Astrocyte (in vitro differentiated cells and primary cell): ENCODE data around the gene RNF5. TPM values are rescaled to one million over a fixed set of nuclear protein-coding genes. Genes with fewer than 3 reads are reported as not detected.

Source experiments
- DNase-seq: peaks from one replicate; pipeline ENCODE4 v3.0.0-alpha.2; 2010; ENCODE audit warnings: low read depth
- FAIRE-seq: peaks from 2 replicates; lab custom pipeline; 2011; peaks lifted over from hg19 to GRCh38; lab: Jason Lieb, UNC
- H2AFZ ChIP-seq: 2 replicates; pipeline ENCODE4 v1.6.0; 2012; ENCODE audit warnings: low read depth, low read length, inconsistent platforms
- H3K27ac ChIP-seq: 2 replicates; pipeline ENCODE4 v1.5.1; 2011; ENCODE audit warnings: low read depth, low read length, inconsistent platforms
- H3K27me3 ChIP-seq: 2 replicates; pipeline ENCODE4 v1.6.0; 2011; ENCODE audit warnings: low read length, inconsistent platforms; ENCODE audit not compliant: insufficient read depth
- H3K36me3 ChIP-seq: 2 replicates; pipeline ENCODE4 v1.5.1; 2011; ENCODE audit warnings: low read length, inconsistent platforms; ENCODE audit not compliant: insufficient read depth
- H3K4me1 ChIP-seq: 2 replicates; pipeline ENCODE4 v1.5.1; 2011; ENCODE audit warnings: low read length, inconsistent platforms; ENCODE audit not compliant: insufficient read depth
- H3K4me2 ChIP-seq: 2 replicates; pipeline ENCODE4 v1.6.0; 2012; ENCODE audit warnings: low read length, inconsistent platforms
- H3K4me3 ChIP-seq: 2 replicates; pipeline ENCODE4 v1.5.1; 2011; ENCODE audit warnings: low read depth, mild to moderate bottlenecking, low read length, inconsistent platforms; ENCODE audit not compliant: insufficient read depth
- H3K79me2 ChIP-seq: 2 replicates; pipeline ENCODE4 v1.6.0; 2012; ENCODE audit warnings: mild to moderate bottlenecking, low read length, inconsistent platforms; ENCODE audit not compliant: insufficient read depth
- H3K9ac ChIP-seq: 2 replicates; pipeline ENCODE4 v1.6.0; 2012; ENCODE audit warnings: mild to moderate bottlenecking, low read length, inconsistent platforms
- H3K9me3 ChIP-seq: 2 replicates; pipeline ENCODE4 v1.5.1; 2012; ENCODE audit warnings: low read depth, mild to moderate bottlenecking, low read length, inconsistent platforms; ENCODE audit not compliant: insufficient read depth
- H4K20me1 ChIP-seq: 2 replicates; pipeline ENCODE4 v1.6.0; 2012; ENCODE audit warnings: low read length, inconsistent platforms; ENCODE audit not compliant: insufficient read depth
- H3K27ac Mint-ChIP-seq: one replicate; pipeline ENCODE4 v1.8.0; 2021; ENCODE audit warnings: mild to moderate bottlenecking, mixed read lengths; ENCODE audit not compliant: unreplicated experiment
- H3K27me3 Mint-ChIP-seq: one replicate; pipeline ENCODE4 v1.8.0; 2021; ENCODE audit warnings: low read depth, mixed read lengths; ENCODE audit not compliant: unreplicated experiment
- H3K36me3 Mint-ChIP-seq: one replicate; pipeline ENCODE4 v1.8.0; 2021; ENCODE audit warnings: low read depth, mixed read lengths; ENCODE audit not compliant: unreplicated experiment
- H3K4me1 Mint-ChIP-seq: one replicate; pipeline ENCODE4 v1.8.0; 2021; ENCODE audit warnings: low read depth, mixed read lengths; ENCODE audit not compliant: unreplicated experiment
- H3K4me3 Mint-ChIP-seq: one replicate; pipeline ENCODE4 v1.8.0; 2021; ENCODE audit warnings: mild to moderate bottlenecking, moderate library complexity, mixed read lengths; ENCODE audit not compliant: unreplicated experiment
- H3K9me3 Mint-ChIP-seq: one replicate; pipeline ENCODE4 v1.8.0; 2021; ENCODE audit warnings: mild to moderate bottlenecking, mixed read lengths; ENCODE audit not compliant: unreplicated experiment
- CTCF ChIP-seq: IDR thresholded peaks from 2 replicates; pipeline ENCODE4 v1.5.1; 2011; ENCODE audit warnings: low read depth, mild to moderate bottlenecking, inconsistent platforms, low read length, moderate library complexity; ENCODE audit not compliant: insufficient read depth
- EZH2 ChIP-seq: IDR thresholded peaks from 2 replicates; pipeline ENCODE4 v1.6.1; 2012; ENCODE audit warnings: mild to moderate bottlenecking, low read length, inconsistent platforms; ENCODE audit not compliant: insufficient read depth
- total RNA-seq: library from RNA; stranded (reverse); gene quantifications from 2 replicates; pipeline ENCODE4 v1.2.1, GENCODE V29; 2021

Gene RNF5
- total RNA-seq, 1 donor from 2014 or later = 59.0 TPM

GRCh38 chr6:32129297-32130088 is 48.7 kb upstream of the RNF5 start:
- TF ChIP-seq CTCF (no peak), EZH2 (no peak)
- Histone ChIP-seq H3K27me3 (no peaks in the 10 kb centered on the region), H3K4me3 (peak overlapping the region; percentile 83), H4K20me1 (no peaks in the 10 kb centered on the region), H3K4me1 (peaks cover 24% of the 10 kb centered on the region), H3K4me2 (peak overlapping the region; percentile 99), H3K27ac (peak overlapping the region; percentile 70), H2AFZ (peak overlapping the region; percentile 76), H3K9ac (peak overlapping the region; percentile 84), H3K9me3 (no peaks in the 10 kb centered on the region), H3K36me3 (no peaks in the 10 kb centered on the region), H3K79me2 (peaks cover 37% of the 10 kb centered on the region)
- FAIRE-seq (no peak), DNase-seq (no peak)
- H3K27me3 Mint-ChIP-seq = no peaks in the 10 kb centered on the region
- peaks cover 6% of the 10 kb centered on the region for H3K36me3 Mint-ChIP-seq
- peak overlapping the region; percentile 95 for H3K27ac Mint-ChIP-seq
- peak overlapping the region; percentile 98 for H3K4me3 Mint-ChIP-seq
- peaks cover 21% of the 10 kb centered on the region for H3K4me1 Mint-ChIP-seq
- no peaks in the 10 kb centered on the region for H3K9me3 Mint-ChIP-seq

GRCh38 chr6:32131439-32131948 is 46.7 kb upstream of the RNF5 start:
- no peak overlapping the region for H3K4me3 ChIP-seq
- H3K36me3 ChIP-seq = no peaks in the 10 kb centered on the region
- H3K9me3 ChIP-seq = no peaks in the 10 kb centered on the region
- Mint-ChIP-seq H3K36me3 (no peaks in the 10 kb centered on the region), H3K4me3 (peak overlapping the region; percentile 9), H3K27me3 (peaks cover 3% of the 10 kb centered on the region), H3K4me1 (peaks cover 21% of the 10 kb centered on the region), H3K9me3 (no peaks in the 10 kb centered on the region), H3K27ac (no peak overlapping the region)
- H2AFZ ChIP-seq = no peak overlapping the region
- peaks cover 24% of the 10 kb centered on the region for H3K4me1 ChIP-seq
- TF ChIP-seq CTCF (no peak), EZH2 (no peak)
- FAIRE-seq (no peak), DNase-seq (no peak)
- no peak overlapping the region for H3K4me2 ChIP-seq
- no peak overlapping the region for H3K9ac ChIP-seq
- no peaks in the 10 kb centered on the region for H3K27me3 ChIP-seq
- no peak overlapping the region for H3K27ac ChIP-seq
- H3K79me2 ChIP-seq = peaks cover 30% of the 10 kb centered on the region
- no peaks in the 10 kb centered on the region for H4K20me1 ChIP-seq

GRCh38 chr6:32132110-32132509 is 46.1 kb upstream of the RNF5 start:
- Mint-ChIP-seq H3K36me3 (no peaks in the 10 kb centered on the region), H3K27me3 (peaks cover 3% of the 10 kb centered on the region), H3K4me3 (no peak overlapping the region), H3K27ac (no peak overlapping the region), H3K4me1 (peaks cover 16% of the 10 kb centered on the region), H3K9me3 (no peaks in the 10 kb centered on the region)
- H3K4me1 ChIP-seq = peaks cover 19% of the 10 kb centered on the region
- H3K79me2 ChIP-seq = peaks cover 23% of the 10 kb centered on the region
- no peak for FAIRE-seq
- no peak overlapping the region for H3K4me2 ChIP-seq
- H4K20me1 ChIP-seq = no peaks in the 10 kb centered on the region
- no peak overlapping the region for H3K9ac ChIP-seq
- no peak for DNase-seq
- H3K4me3 ChIP-seq = no peak overlapping the region
- no peak overlapping the region for H2AFZ ChIP-seq
- no peaks in the 10 kb centered on the region for H3K27me3 ChIP-seq
- H3K27ac ChIP-seq = no peak overlapping the region
- no peaks in the 10 kb centered on the region for H3K36me3 ChIP-seq
- no peak for TF ChIP-seq CTCF
- TF ChIP-seq EZH2 = no peak
- no peaks in the 10 kb centered on the region for H3K9me3 ChIP-seq
